Activated naive CD8-positive, alpha-beta T cell treated with anti-CD3 and anti-CD28 coated beads, Interleukin-2, amount 50 U/mL, for 24 hours (primary cell): ENCODE results near the gene ZFAND6.

Source experiments
- ATAC-seq: fragments of 150-1000 bp; cut with Tn5 transposase; one replicate; pipeline ENCODE4 v1.10.0; 2021
- DNase-seq: peaks from one replicate; pipeline ENCODE4 v3.0.0; 2021
- H3K27ac Mint-ChIP-seq: one replicate; pipeline ENCODE4 v1.8.0; 2021; ENCODE audit warnings: mild to moderate bottlenecking, mixed read lengths
- H3K27me3 Mint-ChIP-seq: one replicate; pipeline ENCODE4 v1.8.0; 2021; ENCODE audit warnings: mixed read lengths
- H3K36me3 Mint-ChIP-seq: one replicate; pipeline ENCODE4 v1.8.0; 2021; ENCODE audit warnings: low read depth, mixed read lengths
- H3K4me1 Mint-ChIP-seq: one replicate; pipeline ENCODE4 v1.8.0; 2021; ENCODE audit warnings: mixed read lengths
- H3K4me3 Mint-ChIP-seq: one replicate; pipeline ENCODE4 v1.8.0; 2021; ENCODE audit warnings: mild to moderate bottlenecking, moderate library complexity, mixed read lengths
- H3K9me3 Mint-ChIP-seq: one replicate; pipeline ENCODE4 v1.8.0; 2021; ENCODE audit warnings: mixed read lengths

The ZFAND6 gene

DNA sequence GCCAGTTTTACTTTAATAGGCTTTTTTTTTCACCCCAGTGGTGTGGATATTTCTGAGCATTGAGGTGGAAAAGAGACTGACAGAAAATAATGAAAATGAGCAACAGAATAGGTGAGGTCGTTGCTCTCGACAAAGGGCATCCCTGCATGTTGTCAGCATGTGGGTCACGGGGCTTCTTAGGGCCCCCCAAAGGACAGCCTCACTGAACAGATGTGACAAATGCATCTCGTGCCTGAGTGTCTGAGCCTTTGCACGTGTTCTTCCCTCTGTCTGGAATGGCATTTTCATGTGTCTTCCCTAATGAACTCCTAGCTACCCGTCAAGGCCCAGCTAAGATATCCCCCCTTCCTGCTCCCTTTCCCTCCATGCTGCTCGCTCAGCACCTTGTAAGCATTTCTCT lies 125.1 kb downstream of the ZFAND6 start:
- Mint-ChIP-seq H3K4me1 (no peaks in the 10 kb centered on the region), H3K9me3 (no peaks in the 10 kb centered on the region), H3K27me3 (no peaks in the 10 kb centered on the region), H3K27ac (no peak overlapping the region), H3K36me3 (peaks cover 25% of the 10 kb centered on the region), H3K4me3 (no peak overlapping the region)
- DNase-seq (no peak), ATAC-seq (no peak)

DNA sequence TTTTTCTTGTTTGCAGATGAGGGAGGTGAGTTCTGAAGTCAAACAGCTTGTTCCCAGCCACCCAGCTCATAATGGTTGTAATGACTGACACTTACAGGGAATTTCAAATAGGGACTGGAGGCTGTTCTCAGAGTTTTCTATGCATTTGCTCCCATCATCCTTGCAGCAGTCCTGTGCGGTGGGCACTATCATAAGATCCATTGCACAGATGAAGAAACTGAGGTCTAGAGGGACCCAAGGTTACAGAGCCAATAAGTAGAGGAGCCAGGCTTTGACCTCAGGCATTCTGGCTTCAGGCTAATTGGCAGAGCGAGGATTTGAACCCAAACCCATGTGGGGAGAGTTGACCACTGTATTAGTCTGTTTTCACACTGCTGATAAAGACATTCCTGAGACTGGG lies 125.7 kb downstream of the ZFAND6 start:
- DNase-seq: no peak
- ATAC-seq: no peak
- Mint-ChIP-seq H3K4me1 (no peaks in the 10 kb centered on the region), H3K9me3 (no peaks in the 10 kb centered on the region), H3K4me3 (no peak overlapping the region), H3K27ac (no peak overlapping the region), H3K36me3 (peaks cover 25% of the 10 kb centered on the region), H3K27me3 (no peaks in the 10 kb centered on the region)

DNA sequence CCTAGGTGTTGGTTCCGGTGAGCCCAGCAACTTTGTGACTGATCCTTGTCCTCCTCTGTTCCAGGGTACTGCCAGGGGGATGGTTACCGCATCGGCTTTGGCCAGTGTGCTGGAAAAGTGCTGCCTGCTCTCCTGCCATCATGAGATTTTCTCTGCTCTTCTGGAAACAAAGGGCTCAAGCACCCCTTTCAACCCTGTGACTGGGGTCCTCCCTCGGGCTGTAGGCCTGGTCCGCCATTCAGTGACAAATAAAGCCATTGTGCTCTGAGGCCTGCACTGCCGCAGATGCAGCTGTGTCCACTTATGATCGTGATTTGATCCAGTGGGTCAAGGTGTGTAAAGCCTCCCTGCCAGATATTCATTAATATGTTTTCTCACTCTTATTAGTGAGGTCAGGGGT lies 126.6 kb downstream of the ZFAND6 start:
- H3K4me1 Mint-ChIP-seq: no peaks in the 10 kb centered on the region
- H3K4me3 Mint-ChIP-seq: no peak overlapping the region
- ATAC-seq (no peak), DNase-seq (no peak)
- H3K27ac Mint-ChIP-seq: no peak overlapping the region
- no peaks in the 10 kb centered on the region for H3K27me3 Mint-ChIP-seq
- peaks cover 25% of the 10 kb centered on the region for H3K36me3 Mint-ChIP-seq
- no peaks in the 10 kb centered on the region for H3K9me3 Mint-ChIP-seq

DNA sequence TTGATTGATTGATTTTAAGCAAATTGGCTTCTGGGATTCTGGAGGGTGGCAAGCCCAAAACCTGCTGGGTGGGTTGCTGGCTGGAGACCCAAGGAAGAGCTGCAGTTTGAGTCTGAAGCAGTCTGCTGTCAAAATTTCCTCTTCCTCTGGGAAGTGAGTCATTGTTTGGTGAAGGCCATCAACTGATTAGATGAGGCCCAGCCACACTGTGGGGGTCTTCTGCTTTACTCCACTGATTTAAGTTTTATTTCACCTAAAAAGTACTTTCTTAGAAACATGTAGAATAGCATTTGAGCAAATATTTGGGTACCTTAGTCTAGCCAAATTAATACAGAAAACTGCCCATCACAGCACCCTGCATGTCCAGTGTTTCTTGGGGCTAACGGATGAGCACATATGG lies 127.1 kb downstream of the ZFAND6 start:
- no peak for ATAC-seq
- H3K4me1 Mint-ChIP-seq: no peaks in the 10 kb centered on the region
- peaks cover 25% of the 10 kb centered on the region for H3K36me3 Mint-ChIP-seq
- H3K4me3 Mint-ChIP-seq: no peak overlapping the region
- H3K27ac Mint-ChIP-seq: no peak overlapping the region
- no peak for DNase-seq
- H3K9me3 Mint-ChIP-seq: no peaks in the 10 kb centered on the region
- H3K27me3 Mint-ChIP-seq: no peaks in the 10 kb centered on the region
